ENCODE results near the gene BTAF1.
"Not testable (repeated sequence)": the region's sequence is repeated elsewhere in the genome, so short reads cannot be mapped to it uniquely, and the experiment has no call there.

BTAF1 gene

GRCh38 chr10:91923371-91924211 lies at the start of gene BTAF1:
Gene BTAF1 (plus strand): TSS chr10:91923770. CDS start chr10:91924077, 307 bp downstream.
- DNase-seq (ENCODE audit: low read depth), result peak; percentile 94

- DNase-seq (ENCODE audit: low read depth), result no peak
Observed at GRCh38 chr10:91875156-91875555, 48.4 kb upstream of the BTAF1 start.

DNA sequence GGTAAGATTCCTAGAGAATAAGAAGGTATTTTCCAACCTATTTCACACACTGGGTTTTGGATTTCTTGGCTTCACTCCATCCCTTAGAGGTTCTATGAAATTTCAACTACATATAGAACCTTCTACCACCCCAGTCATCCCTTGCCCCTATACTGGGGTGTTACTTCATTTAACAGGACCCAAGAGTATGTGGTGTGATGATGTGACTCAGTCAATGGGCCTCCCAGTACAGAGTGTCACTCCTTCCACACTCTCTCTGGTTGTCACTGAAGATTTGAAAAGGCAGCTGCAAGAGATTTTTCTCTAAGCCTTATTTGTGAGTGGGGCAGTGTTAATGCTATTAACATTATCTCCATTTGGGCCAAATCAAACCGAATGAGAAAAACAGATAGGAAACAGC lies 47.8 kb upstream of the BTAF1 start:
- no peak for DNase-seq (ENCODE audit: low read depth)

DNA sequence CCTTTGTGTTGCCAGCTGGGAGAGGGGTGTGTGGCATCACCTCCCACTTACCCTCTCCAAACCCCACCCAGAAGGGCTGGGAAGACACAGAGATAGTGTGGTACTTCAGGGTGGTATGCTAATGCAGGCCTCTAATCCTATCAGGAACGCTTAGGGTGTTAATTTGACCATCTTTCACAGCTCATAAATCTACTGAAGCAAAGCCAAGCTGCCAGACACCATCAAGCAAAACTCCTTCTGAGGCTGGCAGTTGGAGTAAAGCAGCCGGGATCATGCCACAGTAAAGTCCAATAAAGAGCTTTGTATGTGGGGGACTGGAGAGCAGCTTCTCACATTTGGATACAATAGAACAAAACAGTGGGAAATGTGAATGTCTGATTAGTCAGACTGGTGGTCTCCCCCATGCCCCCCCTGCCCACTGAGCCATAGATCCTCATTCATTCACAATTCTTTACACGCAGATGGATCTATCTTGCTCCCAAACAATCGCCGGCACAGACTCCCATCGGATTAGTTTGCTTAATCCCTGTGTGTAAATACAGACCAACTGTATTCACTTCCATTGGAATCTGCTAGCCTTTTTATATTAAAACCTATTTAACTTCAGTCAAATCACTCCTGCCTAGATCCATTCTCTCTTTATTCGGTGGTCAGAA lies 43.9 kb upstream of the BTAF1 start:
- DNase-seq (ENCODE audit: low read depth), result no peak

GRCh38 chr10:91880310-91880709 lies 43.3 kb upstream of the BTAF1 start:
- peak; percentile 22 for DNase-seq (ENCODE audit: low read depth)

DNA sequence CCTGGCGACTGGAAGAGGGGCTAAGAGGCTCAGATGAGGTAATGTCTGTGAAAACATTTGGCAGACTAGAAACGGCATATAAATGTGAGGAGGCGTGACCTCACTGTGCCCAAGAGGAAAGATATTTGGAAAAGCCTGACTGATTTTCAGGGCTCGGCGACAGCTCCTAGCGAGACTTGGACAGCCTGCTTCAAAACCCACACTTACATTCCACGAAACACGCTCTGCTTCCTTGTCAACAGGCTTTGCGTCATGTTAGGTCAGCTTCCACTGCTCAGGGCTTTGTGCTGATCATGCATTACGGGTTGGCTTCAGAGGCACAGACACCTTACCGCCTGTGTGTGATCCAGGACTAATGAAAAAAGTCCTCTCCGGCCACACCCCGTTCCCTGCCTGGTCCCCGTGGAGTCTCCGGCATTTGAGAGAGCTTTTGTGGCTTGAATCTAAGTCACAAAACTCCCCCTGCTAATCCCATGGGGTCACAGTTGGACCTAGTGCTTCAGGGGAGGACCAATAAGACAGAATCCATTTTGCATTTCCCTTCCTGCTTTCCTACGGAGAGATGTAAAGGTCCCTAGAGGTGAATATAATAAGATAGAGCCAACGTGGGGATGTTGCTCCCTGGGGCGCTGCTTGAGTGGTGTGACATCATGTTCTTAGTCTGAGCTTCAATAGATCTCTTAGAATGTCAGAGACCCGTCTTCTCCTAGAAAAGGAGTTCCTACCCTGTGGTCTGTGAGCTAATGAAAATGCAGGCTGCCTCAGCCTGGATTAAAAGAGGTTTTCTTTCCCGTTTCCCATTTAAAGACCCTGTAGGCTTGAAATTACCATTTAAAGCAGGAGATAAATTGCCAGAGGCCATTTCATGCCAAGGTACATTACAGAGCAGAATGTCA lies 39.8 kb upstream of the BTAF1 start:
- DNase-seq (ENCODE audit: low read depth), result peak; percentile 36

- DNase-seq (ENCODE audit: low read depth), result no peak
Observed at GRCh38 chr10:91884536-91884935, 39.0 kb upstream of the BTAF1 start.

- no peak for DNase-seq (ENCODE audit: low read depth)
Observed at GRCh38 chr10:91885362-91886079, 38.0 kb upstream of the BTAF1 start.

- DNase-seq (ENCODE audit: low read depth), result no peak
Observed at GRCh38 chr10:91886954-91887271, 36.7 kb upstream of the BTAF1 start.

DNA sequence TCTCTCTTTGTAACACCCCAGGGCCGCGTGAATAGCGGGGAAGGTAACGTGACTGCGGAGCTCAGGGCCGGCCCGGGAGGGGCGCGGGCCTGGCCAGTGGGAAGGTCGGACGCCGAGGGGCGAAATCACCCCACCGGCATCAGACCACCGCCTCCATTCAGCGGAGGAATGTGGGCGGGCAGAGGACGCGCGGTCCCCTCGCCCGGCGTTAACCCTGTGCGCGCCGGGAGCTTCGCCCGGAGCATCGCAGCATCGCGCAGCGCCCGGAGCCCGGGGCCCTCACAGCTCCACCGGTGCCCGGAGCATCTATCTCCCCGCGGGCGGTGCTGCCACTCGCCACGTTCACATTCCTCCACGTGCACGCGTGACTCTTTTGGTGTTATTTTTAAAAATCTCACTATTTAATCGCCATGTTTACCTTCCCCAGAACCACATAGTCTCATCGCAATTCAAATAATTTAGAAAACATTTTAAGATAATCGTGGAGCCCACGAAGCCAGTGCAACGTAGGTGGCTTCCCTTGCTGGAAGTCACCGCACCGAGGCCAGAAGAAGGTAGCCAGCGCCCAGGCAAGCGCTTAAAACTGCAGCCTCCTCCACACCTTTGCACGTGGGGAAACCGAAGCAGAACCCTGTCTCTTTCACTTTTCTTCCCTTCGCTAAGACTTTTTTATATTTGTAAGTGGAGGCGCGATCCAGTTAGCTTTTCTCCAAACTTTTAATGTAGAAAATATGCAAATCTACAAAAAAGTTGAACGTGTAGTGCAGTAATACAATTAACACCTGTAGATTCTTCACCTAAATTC lies 36.1 kb upstream of the BTAF1 start:
- DNase-seq (ENCODE audit: low read depth), result peak; percentile 48

DNA sequence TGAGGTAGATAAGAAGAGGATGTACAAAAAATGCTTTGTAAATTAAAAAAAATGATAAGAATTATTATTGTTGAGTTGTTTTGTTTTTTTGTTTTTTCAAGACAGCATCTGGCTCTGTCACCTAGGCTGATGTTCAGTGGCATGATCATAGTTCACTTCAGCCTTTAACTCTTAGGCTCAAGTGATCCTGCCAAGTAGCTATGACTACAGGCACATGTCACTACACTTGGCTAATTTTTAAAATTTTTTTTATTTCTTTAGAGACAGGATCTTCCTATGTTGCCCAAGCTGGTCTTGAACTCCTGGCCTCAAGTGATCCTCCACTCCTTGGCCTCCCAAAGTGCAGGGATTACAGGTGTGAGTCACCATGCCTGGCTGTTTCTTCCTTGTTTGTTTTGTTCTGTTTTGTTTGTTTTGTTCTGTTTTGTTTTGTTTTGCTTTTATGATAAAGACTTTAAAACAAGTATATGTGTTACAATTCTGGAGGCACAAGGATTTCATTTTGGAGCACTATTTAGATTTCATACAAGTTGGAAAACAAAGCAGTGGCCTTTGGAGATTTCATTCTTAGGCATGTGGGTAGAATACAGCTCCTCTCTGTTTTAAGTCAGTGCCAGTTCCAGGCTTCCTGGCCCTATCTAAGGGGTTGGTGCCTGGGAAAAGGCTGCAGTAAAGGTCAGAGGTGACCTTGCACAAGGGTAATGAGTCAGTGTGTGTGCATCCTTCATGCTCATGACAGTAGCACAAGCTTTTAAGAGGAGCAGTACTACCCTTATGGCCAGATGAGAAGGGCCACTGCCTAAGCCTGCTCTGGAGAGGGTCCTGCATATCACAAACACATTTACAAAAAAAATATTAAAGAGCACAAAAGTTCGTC lies 32.2 kb upstream of the BTAF1 start:
- DNase-seq (ENCODE audit: low read depth), result peak; percentile 88

DNA sequence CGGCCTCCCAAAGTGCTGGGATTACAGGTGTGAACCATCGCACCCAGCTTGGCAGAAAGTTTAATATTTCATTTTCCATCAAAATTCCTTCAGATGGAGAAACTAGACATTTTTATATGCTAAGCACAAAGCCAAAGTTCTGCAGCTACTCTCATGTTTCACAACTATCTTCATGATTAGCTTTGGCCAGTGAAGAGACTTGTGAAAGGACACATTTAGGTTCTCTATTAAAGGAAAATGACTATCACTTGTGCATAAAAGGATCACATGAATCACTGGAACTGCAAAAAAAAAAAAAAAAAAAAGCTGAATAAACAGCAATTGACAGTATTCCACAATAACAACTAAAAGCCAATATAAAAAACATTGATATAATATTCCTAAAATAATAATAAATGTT lies 30.5 kb upstream of the BTAF1 start:
- DNase-seq (ENCODE audit: low read depth), result no peak

DNA sequence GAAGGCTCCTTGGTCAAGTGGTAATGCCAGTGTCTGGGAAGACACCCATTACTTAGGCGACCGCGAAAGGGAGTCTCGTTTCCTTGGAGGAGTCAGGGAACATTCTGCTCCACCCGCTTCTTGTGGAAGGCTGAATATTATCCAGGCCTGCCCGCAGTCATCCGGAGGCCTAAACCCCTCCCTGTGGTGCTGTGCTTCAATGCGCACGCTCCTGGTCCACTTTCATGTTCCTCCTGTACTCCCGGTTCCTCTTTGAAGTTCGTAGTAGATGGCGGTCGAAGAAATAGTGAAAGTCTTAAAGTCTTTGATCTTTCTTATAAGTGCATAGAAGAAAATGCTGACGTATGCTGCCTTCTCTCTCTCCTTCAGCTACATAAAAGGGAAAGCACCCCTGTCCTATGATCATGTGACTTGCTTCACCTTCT lies 29.3 kb upstream of the BTAF1 start:
- not testable (repeated sequence) for DNase-seq (ENCODE audit: low read depth)

- DNase-seq (ENCODE audit: low read depth), result no peak
Observed at GRCh38 chr10:91896212-91896756, 27.3 kb upstream of the BTAF1 start.

- DNase-seq (ENCODE audit: low read depth), result no peak
Observed at GRCh38 chr10:91897421-91897820, 26.1 kb upstream of the BTAF1 start.

DNA sequence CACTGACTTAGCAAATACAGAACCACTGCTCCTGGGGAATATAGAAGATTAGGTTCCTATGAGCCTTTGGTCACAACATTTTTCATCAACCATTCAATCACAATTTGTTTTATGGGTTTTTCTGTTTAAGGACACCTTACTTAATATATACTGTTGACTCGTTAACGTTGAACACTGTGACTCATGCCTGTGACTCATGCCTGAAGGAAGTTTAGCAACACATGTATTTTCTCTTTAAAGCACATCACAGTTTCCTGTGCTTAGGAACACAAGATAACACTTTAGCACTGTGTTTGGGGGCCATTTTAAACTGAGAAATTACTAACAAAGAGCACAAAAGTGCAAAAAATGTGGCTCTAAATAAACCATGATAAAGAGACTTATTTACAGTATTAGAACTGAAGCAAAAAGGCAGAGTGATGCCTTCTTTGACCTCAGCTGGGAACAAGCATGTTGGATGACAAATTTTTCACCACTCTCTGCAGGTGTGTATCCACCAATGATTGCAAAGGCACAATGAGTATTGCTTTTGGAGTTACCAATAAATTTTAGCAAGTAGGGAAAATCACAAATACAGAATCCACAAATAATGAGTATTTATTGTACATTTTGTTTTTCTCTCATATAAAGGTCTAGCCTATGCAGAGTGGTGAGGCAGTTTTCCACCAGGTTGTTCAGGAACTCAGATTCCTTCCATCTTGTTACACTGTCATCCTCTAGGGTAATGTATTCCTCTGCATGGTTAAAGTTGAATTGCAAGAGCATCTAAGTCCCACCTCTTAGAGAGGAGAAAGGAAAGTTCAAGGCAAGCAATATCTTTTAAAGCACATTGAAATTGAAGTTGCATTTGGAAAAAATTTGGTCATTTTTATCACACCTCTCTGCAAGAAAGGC lies 21.5 kb upstream of the BTAF1 start:
- DNase-seq (ENCODE audit: low read depth), result peak; percentile 97

DNA sequence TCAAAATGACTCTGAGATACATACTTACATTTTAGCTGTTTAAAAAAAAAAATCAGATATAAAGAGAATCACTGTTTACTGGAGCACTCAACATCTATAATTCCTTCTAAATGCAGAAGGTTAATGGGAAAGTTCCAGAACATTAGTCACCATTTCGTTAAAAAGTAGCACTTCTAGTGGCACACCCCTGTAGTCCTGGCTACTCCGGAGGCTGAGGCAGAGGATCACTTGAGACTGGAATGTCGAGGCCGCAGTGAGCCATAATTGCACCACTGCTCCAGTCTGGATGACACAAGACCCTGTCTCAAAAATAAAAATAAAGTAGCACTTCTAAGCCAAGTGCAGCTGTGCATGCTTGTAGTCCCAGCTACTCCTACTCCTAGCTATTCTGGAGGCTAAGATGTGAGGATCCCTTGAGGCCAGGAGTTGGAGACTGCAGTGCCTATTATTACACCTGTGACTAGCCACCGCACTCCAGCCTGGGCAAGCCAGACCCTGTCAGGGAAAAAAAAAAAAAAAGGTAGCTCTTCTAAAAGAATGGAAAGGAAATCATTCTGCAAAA lies 16.5 kb upstream of the BTAF1 start:
- no peak for DNase-seq (ENCODE audit: low read depth)

- DNase-seq (ENCODE audit: low read depth), result peak; percentile 37
Observed at GRCh38 chr10:91907914-91908336, 15.6 kb upstream of the BTAF1 start.
